Measurements from ENCODE around the gene TNFAIP8L2.
A peak's percentile ranks its signal among the peaks of the same experiment; 100 is the strongest.
"Not testable (repeated sequence)": the region's sequence is repeated elsewhere in the genome, so short reads cannot be mapped to it uniquely, and the experiment has no call there.

The TNFAIP8L2 gene

DNA sequence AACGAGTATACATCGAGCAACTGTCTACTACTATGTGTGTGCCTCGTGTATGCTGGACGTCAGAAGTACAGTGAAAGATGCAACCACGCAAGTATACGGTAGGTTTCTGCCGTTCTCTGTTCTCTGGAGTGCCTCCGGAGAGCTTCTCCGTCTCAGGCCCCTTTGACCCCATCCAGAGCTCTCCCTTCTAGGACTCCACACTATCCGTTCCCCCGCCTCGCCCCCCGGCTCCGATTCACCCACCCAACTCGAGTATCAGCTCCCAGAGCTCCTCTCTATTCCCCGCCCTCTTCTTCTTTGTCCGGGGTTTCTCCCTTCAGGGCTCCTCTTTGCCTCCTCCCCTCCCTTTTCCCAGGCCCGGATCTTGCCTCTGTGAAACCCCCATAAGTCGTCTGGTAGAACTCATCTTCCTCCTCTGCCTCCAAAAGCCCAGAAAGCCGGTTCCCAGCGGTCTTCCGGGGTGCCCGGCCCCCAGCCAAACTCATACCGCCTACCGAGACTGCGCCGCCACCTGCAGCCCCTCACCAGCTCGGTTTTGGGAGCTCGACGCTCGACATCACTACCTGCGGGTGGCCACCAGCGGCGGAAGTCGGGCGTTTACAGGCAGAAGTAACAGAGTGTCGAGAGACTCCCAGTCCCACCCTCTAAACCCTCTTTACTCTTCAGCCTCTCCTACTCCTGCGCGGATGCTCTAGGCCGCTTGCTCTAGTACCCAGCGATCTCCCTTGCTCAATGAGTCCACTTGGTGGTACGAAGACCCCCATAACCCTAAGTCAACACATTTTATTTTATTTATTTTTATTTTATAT, 33.4 kb downstream of the TNFAIP8L2 start, which contains the start of gene VPS72:
Gene VPS72 (minus strand): TSS at position 561 of the 809 bp plus-strand sequence. CDS start 76 bp downstream, at position 485.
- peak; percentile 86 for DNase-seq (ENCODE audit: low spot score)

GRCh38 chr1:151192047-151192446, 35.6 kb downstream of the TNFAIP8L2 start:
- DNase-seq (ENCODE audit: low spot score) = no peak

- no peak for DNase-seq (ENCODE audit: low spot score)
Observed at GRCh38 chr1:151193304-151193703, 36.9 kb downstream of the TNFAIP8L2 start.

GRCh38 chr1:151193856-151194255, 37.4 kb downstream of the TNFAIP8L2 start:
- no peak for DNase-seq (ENCODE audit: low spot score)

DNA sequence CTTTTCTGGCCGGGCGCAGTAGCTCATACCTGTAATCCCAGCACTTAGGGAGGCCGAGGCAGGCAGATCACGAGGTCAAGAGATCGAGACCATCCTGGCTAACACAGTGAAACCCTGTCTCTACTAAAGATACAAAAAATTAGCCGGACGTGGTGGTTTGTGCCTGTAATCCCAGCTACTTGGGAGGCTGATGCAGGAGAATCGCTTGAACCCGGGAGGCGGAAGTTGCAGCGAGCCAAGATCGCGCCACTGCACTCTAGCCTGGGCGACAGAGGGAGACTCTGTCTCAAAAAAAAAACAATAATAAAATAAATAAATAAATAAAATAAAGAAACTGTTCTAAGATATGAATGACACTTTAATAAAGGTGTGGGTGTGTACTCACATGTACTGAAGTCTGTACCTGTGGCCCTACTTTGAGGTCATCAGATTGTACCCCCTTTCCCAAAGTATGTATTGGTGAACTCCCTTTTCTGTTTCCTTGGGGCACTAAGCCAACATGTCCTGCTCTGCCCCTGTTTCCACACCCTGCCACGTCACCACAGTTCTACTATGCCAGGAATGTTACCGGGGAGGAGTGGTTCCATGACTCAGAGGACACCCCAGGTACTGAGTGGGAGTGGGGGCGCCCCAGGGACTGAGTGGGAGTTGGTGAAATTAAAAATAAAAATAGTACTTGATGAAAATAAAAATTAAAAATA, 38.6 kb downstream of the TNFAIP8L2 start:
- peak; percentile 79 for DNase-seq (ENCODE audit: low spot score)

DNA sequence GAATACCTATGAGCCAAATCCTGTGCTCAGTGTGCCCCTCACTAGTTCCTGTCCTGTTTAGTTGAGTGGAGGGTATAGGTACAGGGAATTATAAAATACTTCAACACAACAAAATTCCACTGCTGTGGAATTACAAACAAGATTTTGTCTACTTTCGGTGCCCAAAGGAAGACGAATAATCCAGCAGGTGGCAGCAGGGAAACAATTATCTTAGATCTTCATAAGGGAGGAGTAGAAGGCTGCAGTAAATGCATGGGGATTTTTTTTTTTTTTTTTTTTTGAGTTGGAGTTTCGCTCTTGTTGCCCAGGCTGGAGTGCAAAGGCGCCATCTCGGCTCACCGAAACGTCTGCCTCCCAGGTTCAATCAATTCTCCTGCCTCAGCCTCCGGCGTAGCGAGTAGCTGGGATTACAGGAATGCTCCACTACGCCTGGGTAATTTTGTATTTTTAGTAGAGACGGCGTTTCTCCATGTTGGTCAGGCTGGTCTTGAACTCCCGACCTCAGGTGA, 39.9 kb downstream of the TNFAIP8L2 start:
- DNase-seq (ENCODE audit: low spot score) = peak; percentile 39

GRCh38 chr1:151197863-151198253, 41.4 kb downstream of the TNFAIP8L2 start:
- DNase-seq (ENCODE audit: low spot score) = no peak

DNA sequence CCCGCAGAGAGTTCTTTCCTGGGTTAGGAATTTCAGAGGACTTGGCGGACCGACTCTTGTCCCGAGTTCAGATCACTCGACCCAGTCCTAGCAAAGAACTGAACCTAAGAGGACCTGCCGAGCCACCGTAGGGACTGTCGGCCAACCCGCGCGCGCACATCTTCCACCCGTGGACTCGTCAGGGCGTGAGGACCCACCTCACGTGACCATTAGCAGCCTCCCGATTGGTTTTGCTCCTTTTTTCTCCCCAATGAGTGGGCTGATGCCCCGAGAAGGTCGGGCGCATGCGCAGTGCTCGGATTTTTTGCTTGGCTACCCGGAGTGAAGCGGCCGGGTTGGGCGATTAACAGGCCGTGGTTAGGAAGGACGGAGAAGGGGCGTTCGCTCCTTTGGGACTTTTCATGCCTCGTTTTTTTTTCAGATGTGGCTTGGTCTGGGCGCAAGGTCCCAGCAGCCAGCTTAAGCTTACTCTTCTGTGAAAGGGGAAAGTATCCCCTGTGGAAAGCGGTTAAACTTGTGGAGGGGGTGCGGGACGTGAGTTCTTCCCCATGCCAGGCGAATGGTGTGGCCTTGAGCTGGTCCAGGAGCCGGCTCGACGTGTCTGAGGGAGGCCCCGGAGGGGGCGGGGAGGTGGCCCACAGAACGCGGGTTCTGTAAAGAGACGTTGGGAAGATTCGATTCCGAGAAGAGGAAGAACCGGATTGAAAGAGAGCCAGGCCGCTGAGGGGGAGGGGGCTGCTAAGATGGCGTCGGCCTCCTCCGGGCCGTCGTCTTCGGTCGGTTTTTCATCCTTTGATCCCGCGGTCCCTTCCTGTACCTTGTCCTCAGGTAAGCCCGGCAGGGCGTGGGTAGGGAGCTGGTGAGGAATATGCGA, 42.0 kb downstream of the TNFAIP8L2 start, which contains the start of gene PIP5K1A:
Gene PIP5K1A (plus strand): TSS at position 299 of the 874 bp plus-strand sequence. CDS start 445 bp downstream, at position 744.
- peak; percentile 97 for DNase-seq (ENCODE audit: low spot score)

- peak; percentile 53 for DNase-seq (ENCODE audit: low spot score)
Observed at GRCh38 chr1:151199873-151200581, 43.6 kb downstream of the TNFAIP8L2 start.

DNA sequence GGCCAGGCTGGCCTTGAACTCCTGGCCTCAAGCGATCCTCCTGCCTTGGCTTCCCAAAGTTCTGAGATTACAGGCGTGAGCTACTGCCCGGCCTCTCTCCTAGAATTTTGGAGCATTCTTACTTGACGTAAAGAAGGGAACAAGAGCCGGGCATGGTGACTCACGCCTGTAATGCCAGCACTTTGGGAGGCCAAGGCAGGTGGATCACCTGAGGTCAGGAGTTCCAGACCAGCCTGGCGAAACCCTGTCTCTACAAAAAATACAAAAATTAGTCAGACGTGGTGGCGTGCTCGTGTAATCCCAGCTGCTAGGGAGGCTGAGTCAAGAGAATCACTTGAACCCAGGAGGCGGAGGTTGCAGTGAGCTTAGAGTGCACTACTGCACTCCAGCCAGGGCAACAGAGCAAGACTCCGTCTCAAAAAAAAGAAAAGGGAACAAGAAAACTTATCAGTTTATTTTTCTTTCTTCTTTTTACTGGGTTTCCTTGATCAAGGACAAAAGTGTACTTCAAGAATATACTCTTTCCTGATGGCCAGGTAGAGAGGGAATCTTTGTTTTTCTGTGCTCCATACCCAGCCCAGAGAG, 49.0 kb downstream of the TNFAIP8L2 start:
- DNase-seq (ENCODE audit: low spot score) = not testable (repeated sequence)
